DND-41 (cell line): ENCODE results near the gene ACSL6.

Experiments
- ATAC-seq: fragments of 200-7000 bp; cut with Tn5 transposase; 3 replicates; pipeline ENCODE4 v1.9.1; 2021; ENCODE audit warnings: low read depth; ENCODE audit not compliant: insufficient read depth
- DNase-seq: peaks from one replicate; pipeline ENCODE4 v3.0.0-alpha.2; 2020
- H2AFZ ChIP-seq: 2 replicates; pipeline ENCODE4 v1.6.0; 2012; ENCODE audit warnings: low read depth, low read length
- H3K27ac ChIP-seq: 2 replicates; pipeline ENCODE4 v1.5.1; 2012; ENCODE audit warnings: low read length, inconsistent platforms
- H3K27me3 ChIP-seq: fragments of 200-600 bp; sonication (generic); 2 replicates; pipeline ENCODE4 v1.6.0; 2012; ENCODE audit warnings: low read length, mild to moderate bottlenecking, inconsistent platforms; ENCODE audit not compliant: insufficient read depth, poor library complexity
- H3K36me3 ChIP-seq: 2 replicates; pipeline ENCODE4 v1.5.1; 2012; ENCODE audit warnings: low read length, inconsistent platforms; ENCODE audit not compliant: insufficient read depth
- H3K4me1 ChIP-seq: 2 replicates; pipeline ENCODE4 v1.5.1; 2012; ENCODE audit warnings: mild to moderate bottlenecking, low read length; ENCODE audit not compliant: insufficient read depth
- H3K4me2 ChIP-seq: 2 replicates; pipeline ENCODE4 v1.6.0; 2012; ENCODE audit warnings: mild to moderate bottlenecking, moderate library complexity, low read length, inconsistent platforms; ENCODE audit not compliant: insufficient read depth
- H3K4me3 ChIP-seq, 2 experiments: fragments of 200-600 bp in 1 of 2; shearing (Covaris generic) in 1 of 2; 2 replicates each; pipeline ENCODE4 v1.5.1; 2012 to 2016; ENCODE audit warnings: inconsistent platforms in 2 of 2, low read length in 2 of 2, mild to moderate bottlenecking in 2 of 2, low read depth in 1 of 2, moderate library complexity in 1 of 2
- H3K79me2 ChIP-seq: 2 replicates; pipeline ENCODE4 v1.6.0; 2012; ENCODE audit warnings: low read length, inconsistent platforms; ENCODE audit not compliant: insufficient read depth
- H3K9ac ChIP-seq: 2 replicates; pipeline ENCODE4 v1.6.0; 2012; ENCODE audit warnings: low read depth, mild to moderate bottlenecking, inconsistent platforms, low read length, moderate library complexity
- H3K9me3 ChIP-seq: 2 replicates; pipeline ENCODE4 v1.5.1; 2012; ENCODE audit warnings: low read length, moderate library complexity, mild to moderate bottlenecking, inconsistent platforms; ENCODE audit not compliant: insufficient read depth, severe bottlenecking
- H4K20me1 ChIP-seq: 2 replicates; pipeline ENCODE4 v1.6.0; 2012; ENCODE audit warnings: low read length; ENCODE audit not compliant: insufficient read depth
- EZH2 ChIP-seq: IDR thresholded peaks from 3 replicates; pipeline ENCODE4 v1.6.1; 2012; ENCODE audit warnings: borderline replicate concordance, low read depth, mild to moderate bottlenecking, moderate library complexity, low read length, inconsistent platforms; ENCODE audit not compliant: severe bottlenecking
- TF ChIP-seq, protein P1 (sequence below): IDR thresholded peaks from 2 replicates; pipeline ENCODE4 v1.5.1; 2012; ENCODE audit warnings: borderline replicate concordance, low read length, moderate library complexity, mild to moderate bottlenecking; ENCODE audit not compliant: poor library complexity, severe bottlenecking; ENCODE audit errors: extremely low read depth

Gene ACSL6

DNA sequence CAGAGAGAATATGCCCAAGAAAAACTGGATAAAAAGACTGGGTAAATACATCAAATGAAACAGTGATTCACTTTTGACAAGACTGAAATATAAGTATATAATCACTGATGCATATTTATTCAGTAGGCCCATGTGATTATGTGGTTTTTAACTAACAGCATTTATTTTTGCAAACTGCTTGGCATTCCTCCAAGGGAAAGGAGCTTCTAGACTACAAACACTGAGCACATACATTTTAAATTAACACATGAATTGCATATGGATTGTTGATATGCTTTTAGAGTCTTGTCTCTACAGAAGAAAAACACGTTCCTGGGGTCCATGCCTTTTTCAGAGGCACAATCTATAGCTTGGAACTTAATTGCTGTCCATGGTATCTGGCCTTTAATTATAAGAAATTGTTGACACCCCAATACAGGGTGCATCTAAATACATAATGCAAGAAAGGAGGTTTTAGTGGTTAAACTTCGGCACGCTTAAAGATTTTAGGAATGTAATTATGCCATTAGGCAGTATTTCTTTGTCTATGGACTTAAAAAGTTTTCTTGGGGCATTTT is 59.1 kb downstream of the ACSL6 start:
- H3K79me2 ChIP-seq = no peaks in the 10 kb centered on the region
- no peak overlapping the region for H3K4me3 ChIP-seq
- no peak overlapping the region for H3K27ac ChIP-seq
- peaks cover 4% of the 10 kb centered on the region for H3K27me3 ChIP-seq
- no peak for DNase-seq
- H4K20me1 ChIP-seq = no peaks in the 10 kb centered on the region
- TF ChIP-seq EZH2 = no peak
- TF ChIP-seq, protein P1, sequence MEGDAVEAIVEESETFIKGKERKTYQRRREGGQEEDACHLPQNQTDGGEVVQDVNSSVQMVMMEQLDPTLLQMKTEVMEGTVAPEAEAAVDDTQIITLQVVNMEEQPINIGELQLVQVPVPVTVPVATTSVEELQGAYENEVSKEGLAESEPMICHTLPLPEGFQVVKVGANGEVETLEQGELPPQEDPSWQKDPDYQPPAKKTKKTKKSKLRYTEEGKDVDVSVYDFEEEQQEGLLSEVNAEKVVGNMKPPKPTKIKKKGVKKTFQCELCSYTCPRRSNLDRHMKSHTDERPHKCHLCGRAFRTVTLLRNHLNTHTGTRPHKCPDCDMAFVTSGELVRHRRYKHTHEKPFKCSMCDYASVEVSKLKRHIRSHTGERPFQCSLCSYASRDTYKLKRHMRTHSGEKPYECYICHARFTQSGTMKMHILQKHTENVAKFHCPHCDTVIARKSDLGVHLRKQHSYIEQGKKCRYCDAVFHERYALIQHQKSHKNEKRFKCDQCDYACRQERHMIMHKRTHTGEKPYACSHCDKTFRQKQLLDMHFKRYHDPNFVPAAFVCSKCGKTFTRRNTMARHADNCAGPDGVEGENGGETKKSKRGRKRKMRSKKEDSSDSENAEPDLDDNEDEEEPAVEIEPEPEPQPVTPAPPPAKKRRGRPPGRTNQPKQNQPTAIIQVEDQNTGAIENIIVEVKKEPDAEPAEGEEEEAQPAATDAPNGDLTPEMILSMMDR = no peak
- H3K4me2 ChIP-seq = no peak overlapping the region
- ATAC-seq = no peak
- H2AFZ ChIP-seq = no peak overlapping the region
- no peaks in the 10 kb centered on the region for H3K36me3 ChIP-seq
- H3K9ac ChIP-seq = no peak overlapping the region
- H3K4me1 ChIP-seq = no peaks in the 10 kb centered on the region
- H3K9me3 ChIP-seq = no peaks in the 10 kb centered on the region

GRCh38 chr5:131950706-131951105 is 60.8 kb downstream of the ACSL6 start:
- H3K9me3 ChIP-seq = no peaks in the 10 kb centered on the region
- no peak for DNase-seq
- H3K79me2 ChIP-seq = no peaks in the 10 kb centered on the region

DNA sequence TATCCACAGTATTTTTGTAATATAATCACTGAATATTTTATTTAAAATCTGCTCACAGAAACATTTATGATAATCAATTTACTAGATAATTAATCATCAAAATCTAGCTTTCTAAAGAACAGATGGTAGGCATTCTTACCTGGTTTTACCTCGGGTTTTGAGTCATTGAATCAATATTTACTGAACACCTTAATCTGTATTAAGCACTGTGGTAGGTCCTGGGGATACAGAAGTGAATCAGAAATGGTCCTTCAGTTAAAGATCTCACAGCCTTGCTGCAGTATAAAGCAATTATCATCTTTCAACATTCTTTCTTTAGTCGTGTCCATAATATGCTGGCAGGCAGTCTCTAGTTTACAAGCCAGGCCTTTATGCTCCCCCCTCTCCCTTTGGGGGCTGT is 64.0 kb downstream of the ACSL6 start:
- DNase-seq (no peak), ATAC-seq (no peak)
- Histone ChIP-seq H3K4me1 (no peaks in the 10 kb centered on the region), H3K36me3 (no peaks in the 10 kb centered on the region), H3K79me2 (no peaks in the 10 kb centered on the region), H2AFZ (no peak overlapping the region), H3K9me3 (no peaks in the 10 kb centered on the region), H3K27me3 (no peaks in the 10 kb centered on the region), H3K9ac (no peak overlapping the region), H3K27ac (no peak overlapping the region), H3K4me2 (no peak overlapping the region), H4K20me1 (no peaks in the 10 kb centered on the region), H3K4me3 (no peak overlapping the region)
- no peak for TF ChIP-seq EZH2
- TF ChIP-seq, protein P1 = no peak

More at GRCh38 chr5:131950706-131951105, 60.8 kb downstream of the ACSL6 start:
- H3K4me3 ChIP-seq = no peak overlapping the region
- no peak overlapping the region for H3K4me2 ChIP-seq
- no peak overlapping the region for H3K9ac ChIP-seq
- no peaks in the 10 kb centered on the region for H3K4me1 ChIP-seq
- no peaks in the 10 kb centered on the region for H3K36me3 ChIP-seq
- peaks cover 4% of the 10 kb centered on the region for H3K27me3 ChIP-seq
- no peak for ATAC-seq
- no peak overlapping the region for H3K27ac ChIP-seq
- no peak overlapping the region for H2AFZ ChIP-seq
- no peaks in the 10 kb centered on the region for H4K20me1 ChIP-seq
- TF ChIP-seq EZH2 = no peak
- TF ChIP-seq, protein P1 = no peak
